ENCODE measurements around the gene DNAAF3.
A peak's percentile ranks its signal among the peaks of the same experiment; 100 is the strongest.
"Not testable (repeated sequence)": the region's sequence is repeated elsewhere in the genome, so short reads cannot be mapped to it uniquely, and the experiment has no call there.

DNAAF3 gene

DNA sequence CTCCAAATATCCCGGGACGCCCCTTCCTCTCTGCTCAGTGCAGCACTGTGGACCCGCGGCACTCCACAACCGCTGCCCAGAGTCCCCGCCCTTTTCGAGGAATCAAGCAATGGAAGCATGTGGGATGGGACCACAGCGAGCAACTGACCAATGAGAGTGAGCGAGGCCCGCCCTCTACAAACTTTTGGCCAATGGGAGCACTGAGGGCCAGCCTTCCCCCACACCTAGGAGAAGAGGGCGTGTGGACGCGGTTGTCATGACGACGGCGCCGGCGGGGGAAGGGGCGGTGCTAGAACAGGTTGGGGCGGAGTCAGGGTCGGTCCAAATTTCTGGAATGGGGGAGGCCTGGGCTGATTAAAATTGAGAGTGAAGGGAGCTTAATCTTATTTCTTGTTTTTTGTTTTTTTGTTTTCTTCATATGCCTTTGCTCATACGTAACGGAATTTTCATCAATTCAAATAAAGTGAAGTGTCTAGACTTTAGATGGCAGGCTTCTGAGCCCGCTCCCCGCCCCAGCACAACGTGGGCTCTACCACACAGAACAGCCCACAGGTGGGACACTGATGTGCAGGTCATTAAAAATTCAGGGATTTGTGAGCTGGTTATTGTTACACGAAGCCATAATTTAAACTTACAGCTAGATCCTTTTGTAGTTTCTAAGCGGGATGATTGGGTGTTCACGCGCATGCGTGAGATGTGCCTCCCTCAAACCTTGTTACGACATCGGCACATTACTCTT is at the start of gene DNAAF3:
Gene DNAAF3 (minus strand): TSS at position 84 of the 739 bp plus-strand sequence. CDS start 200 bp downstream, outside the sequence.
- in situ Hi-C loops (cut with MboI; ENCODE audit: low sequenced_read_pairs): no loop called here
- Histone ChIP-seq H3K4me3 (peak within 1 kb of the TSS; percentile 39), H3K27me3 (ENCODE audit: low read depth) (no peaks in the 10 kb centered on the region), H3K9me3 (no peaks in the 10 kb centered on the region), H3K36me3 (replicated peaks) (no peaks in the 10 kb centered on the region), H3K4me1 (peaks cover 3% of the 10 kb centered on the region; the same call in 1 of the 2 replicates)
- peak; percentile 95 to 98 for DNase-seq (ENCODE audit: low spot score in 2 of 2)

DNA sequence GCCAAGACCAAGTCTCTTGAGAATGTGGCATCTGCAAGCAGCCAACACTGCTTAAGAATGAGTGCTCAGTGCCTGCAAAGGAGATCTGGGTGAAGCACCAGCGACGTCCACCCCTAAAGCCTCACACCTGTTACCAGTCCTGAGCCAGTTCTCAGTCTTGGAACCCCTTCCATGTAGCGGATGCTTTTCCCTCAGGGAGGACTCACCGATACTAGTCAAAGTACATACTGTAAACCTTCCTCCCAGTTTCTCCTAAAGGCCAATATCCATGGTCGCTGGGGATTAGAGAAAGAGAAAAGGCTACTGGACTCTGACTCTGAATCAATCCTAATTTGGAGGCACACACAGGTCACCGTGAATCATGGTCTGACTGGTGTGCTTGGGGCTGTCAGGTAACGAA is 47.1 kb upstream of the DNAAF3 start:
- no peaks in the 10 kb centered on the region for H3K9me3 ChIP-seq
- no peaks in the 10 kb centered on the region for H3K27me3 ChIP-seq (ENCODE audit: low read depth)
- peaks cover 18% of the 10 kb centered on the region for H3K4me1 ChIP-seq
- H3K36me3 ChIP-seq (replicated peaks): no peaks in the 10 kb centered on the region
- H3K4me3 ChIP-seq: no peak overlapping the region
- DNase-seq (ENCODE audit: low spot score in 2 of 2): no peak
- in situ Hi-C loops (cut with MboI; ENCODE audit: low sequenced_read_pairs): loop anchor here (10.0 kb wide), 1 partner anchor 201 kb away; no protein-coding TSS in a partner anchor

DNA sequence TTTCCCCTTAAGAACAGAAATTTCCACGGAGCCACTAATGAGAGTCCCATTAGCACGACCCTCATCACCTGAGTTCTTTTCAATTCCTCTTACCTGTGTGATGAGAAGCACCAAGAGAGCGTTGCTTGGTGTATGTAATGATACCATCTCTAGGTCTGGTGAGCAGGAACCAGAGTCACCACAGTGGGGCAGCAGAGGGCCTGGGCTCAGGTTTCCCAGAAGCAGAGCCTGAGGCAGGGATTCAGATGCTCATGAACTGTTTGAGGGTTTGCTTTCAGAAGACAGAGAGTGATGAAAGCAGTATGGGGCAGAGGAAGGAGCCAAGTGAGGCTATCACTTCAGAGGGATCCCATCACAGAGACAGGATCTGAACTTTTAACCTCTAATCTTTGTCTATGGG is 46.0 kb upstream of the DNAAF3 start:
- H3K4me1 ChIP-seq: peaks cover 18% of the 10 kb centered on the region
- no peaks in the 10 kb centered on the region for H3K36me3 ChIP-seq (replicated peaks)
- no peaks in the 10 kb centered on the region for H3K27me3 ChIP-seq (ENCODE audit: low read depth)
- no peaks in the 10 kb centered on the region for H3K9me3 ChIP-seq
- DNase-seq (ENCODE audit: low spot score in 2 of 2): peak; percentile 78 to 90
- in situ Hi-C loops (cut with MboI; ENCODE audit: low sequenced_read_pairs): loop anchor here (10.0 kb wide), 1 partner anchor 202 kb away; no protein-coding TSS in a partner anchor
- no peak overlapping the region for H3K4me3 ChIP-seq

DNA sequence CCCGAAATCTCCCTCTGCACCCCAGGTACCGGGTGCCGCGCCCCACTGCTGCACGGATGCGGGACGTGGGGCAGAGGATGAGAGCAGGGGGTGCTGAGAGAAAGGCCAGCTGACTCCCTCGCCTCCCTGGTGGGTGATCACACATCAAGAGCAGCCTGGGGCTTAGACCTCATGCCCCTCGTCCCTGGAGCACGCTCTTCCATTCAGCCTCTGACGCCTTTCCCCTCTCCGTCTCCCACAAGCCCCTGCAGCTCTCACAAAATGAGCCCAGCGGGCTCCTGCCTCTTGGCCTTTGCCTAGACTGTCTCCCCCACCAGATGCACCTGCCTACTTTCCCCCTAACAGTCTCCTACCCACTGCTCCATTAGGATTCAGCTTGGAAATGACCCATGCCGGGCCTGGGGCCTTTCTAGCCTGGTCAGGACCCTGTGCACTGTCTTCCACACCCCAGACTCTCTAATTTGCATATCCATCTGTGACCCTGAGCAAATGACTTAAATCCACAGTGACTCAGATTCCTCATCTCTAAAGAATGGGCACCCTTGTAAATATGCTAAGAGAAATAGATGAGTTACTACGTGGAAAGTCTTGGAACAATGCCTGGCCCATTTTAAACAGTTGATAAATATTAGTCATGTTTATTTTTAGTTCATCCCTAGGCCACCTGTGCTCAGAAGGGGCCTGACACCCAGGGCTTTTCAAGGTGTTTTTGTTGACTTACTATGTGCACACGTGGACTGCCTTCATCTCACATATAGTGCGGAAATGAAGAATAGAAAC is 43.5 kb upstream of the DNAAF3 start:
- DNase-seq (ENCODE audit: low spot score in 2 of 2): peak; percentile 41 to 46
- no peaks in the 10 kb centered on the region for H3K36me3 ChIP-seq (replicated peaks)
- no peaks in the 10 kb centered on the region for H3K27me3 ChIP-seq (ENCODE audit: low read depth)
- in situ Hi-C loops (cut with MboI; ENCODE audit: low sequenced_read_pairs): loop anchor here (10.0 kb wide), 1 partner anchor 205 kb away; no protein-coding TSS in a partner anchor
- peaks cover 11% of the 10 kb centered on the region for H3K4me1 ChIP-seq
- no peak overlapping the region for H3K4me3 ChIP-seq
- no peaks in the 10 kb centered on the region for H3K9me3 ChIP-seq

DNA sequence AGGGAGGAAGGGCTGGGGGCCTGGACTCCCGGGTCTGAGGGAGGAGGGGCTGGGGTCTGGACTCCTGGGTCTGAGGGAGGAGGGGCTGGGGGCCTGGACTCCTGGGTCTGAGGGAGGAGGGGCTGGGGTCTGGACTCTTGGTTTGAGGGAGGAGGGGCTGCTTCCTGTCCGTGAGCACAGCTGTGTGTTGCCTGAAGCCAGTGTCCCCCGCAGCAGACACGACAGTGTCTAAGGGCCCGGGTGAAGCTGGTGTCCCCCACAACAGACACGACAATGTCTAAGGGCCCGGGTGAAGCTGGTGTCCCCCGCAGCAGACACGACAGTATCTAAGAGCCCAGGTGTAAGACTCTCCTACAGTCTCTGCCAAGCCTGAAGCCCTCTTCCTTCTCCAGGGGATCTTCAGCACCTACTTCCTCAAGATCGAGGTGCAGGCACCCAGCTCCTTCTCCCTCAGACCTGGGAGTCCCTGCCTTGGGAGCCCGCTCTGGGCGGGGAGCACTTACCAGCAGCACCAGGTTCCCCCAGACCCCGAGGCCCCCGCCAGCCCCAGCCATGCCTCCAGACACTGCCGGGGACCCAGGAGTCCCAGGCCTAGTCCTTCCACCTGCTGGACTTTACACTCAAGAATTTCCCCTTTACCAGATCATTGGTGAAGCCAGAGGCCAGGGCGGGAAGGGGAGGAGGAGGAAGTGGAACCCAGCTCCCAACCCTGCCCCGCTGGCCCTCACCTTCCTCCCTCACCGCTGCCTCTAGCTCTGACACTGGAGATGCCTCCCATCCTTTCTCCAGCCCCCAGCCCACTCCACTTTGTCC is 42.7 kb upstream of the DNAAF3 start, which contains the start of gene PTPRH:
Gene PTPRH (minus strand): TSS at position 622 of the 813 bp plus-strand sequence. CDS start 68 bp downstream, at position 554.
- Histone ChIP-seq H3K4me3 (no peak within 1 kb of the TSS), H3K27me3 (ENCODE audit: low read depth) (no peaks in the 10 kb centered on the region), H3K9me3 (no peaks in the 10 kb centered on the region), H3K36me3 (replicated peaks) (no peaks in the 10 kb centered on the region), H3K4me1 (peaks cover 11% of the 10 kb centered on the region)
- peak in 1 of 2 experiments; percentile 33 for DNase-seq (ENCODE audit: low spot score in 2 of 2)
- in situ Hi-C loops (cut with MboI; ENCODE audit: low sequenced_read_pairs): no loop called here

DNA sequence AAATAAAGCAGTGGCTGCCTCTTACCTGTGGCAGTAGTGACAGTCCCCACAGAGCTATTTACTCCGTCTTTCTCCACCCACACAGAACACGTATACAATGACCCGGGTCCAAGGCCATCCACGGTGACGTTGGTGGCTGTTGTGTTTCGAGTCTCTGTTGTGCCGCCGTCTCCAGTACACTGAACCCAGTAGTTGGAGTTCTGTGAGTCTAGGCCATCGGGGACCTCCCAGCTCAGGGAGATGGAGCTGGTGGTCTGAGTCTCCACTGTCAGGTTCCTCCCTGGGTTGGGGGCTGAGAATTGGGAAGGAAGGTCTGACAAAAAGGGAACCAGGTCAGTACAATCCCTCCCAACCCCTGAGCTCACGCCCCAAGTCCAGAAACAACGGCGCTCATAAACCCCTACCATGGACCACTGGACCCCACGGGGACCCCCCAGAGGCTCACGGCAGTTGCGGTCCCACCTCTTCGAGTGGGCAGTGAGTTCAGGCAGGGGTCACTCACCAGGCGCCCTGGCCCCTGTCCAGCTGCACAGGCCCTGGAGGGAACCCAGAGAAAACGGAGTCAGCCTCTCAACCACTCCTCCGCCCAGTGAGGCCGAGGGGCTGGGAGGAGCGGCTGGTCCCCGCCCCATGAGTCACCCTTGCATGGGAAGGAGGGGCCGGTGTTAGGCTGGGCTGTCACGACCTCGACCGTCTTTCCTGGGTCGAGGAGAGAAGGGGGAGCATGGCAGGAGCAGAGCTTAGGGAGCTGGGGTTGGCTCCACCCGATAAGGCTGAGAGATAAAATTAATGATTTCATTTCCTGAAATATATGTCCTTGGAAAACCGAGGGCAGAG is 40.5 kb upstream of the DNAAF3 start:
- H3K36me3 ChIP-seq (replicated peaks): no peaks in the 10 kb centered on the region
- H3K4me1 ChIP-seq: peaks cover 9% of the 10 kb centered on the region
- H3K9me3 ChIP-seq: no peaks in the 10 kb centered on the region
- in situ Hi-C loops (cut with MboI; ENCODE audit: low sequenced_read_pairs): no loop called here
- peak; percentile 19 to 75 for DNase-seq (ENCODE audit: low spot score in 2 of 2)
- no peaks in the 10 kb centered on the region for H3K27me3 ChIP-seq (ENCODE audit: low read depth)
- H3K4me3 ChIP-seq: no peak overlapping the region

DNA sequence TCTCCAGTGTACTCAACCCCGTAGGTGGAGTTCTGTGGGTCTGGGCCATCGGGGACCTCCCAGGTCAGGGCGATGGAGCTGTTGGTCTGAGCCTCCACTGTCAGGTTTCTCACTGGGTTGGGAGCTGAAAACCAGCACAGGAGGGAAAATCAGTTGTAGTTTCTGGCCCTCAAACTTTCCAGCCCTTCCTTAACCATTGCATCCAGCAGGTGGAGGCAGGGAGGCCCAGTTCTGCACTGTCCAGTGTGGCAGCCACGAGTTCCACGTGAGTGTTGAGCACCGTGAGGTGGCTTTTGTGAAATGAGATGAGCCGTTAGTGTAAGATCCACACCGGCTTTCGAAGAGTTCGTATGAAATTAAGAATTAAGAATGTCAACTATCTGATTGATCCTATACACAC is 35.8 kb upstream of the DNAAF3 start:
- H3K4me3 ChIP-seq; DNase-seq (ENCODE audit: low spot score in 2 of 2); in situ Hi-C loops (cut with MboI; ENCODE audit: low sequenced_read_pairs); H3K27me3 ChIP-seq (ENCODE audit: low read depth); H3K4me1 ChIP-seq; H3K36me3 ChIP-seq (replicated peaks); H3K9me3 ChIP-seq: not testable (repeated sequence)

DNA sequence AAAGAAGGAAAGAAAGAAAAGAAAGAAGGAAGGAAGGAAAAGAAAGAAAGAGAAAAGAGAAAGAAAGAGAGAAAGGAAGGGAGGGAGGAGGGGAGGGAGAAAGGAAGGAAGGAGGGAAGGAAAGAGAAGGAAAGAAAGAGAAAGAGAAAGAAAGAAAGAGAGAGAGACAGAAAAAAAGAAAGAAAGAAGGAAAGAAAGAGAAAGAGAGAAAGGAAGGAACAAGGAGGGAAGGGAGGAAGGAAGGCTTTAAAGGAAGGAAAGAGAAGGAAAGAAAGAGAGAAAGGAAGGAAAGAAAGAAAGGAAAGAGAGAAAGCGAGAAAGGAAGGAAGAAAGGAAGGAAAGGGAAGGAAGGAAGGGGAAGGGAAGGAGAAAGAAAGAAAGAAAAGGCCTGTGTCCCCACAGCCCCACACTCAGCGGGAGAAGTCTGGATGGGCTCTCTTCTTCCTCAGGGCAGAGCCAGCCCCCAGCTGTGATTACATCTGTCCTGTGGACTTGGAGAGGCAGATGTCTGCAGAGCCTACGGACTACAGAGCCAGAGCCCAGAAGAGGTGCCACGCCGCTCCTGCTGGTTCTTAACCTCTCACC is 33.3 kb upstream of the DNAAF3 start:
- H3K4me1 ChIP-seq: no peaks in the 10 kb centered on the region
- no peaks in the 10 kb centered on the region for H3K27me3 ChIP-seq (ENCODE audit: low read depth)
- H3K4me3 ChIP-seq: no peak overlapping the region
- in situ Hi-C loops (cut with MboI; ENCODE audit: low sequenced_read_pairs): no loop called here
- H3K9me3 ChIP-seq: no peaks in the 10 kb centered on the region
- no peaks in the 10 kb centered on the region for H3K36me3 ChIP-seq (replicated peaks)
- DNase-seq (ENCODE audit: low spot score in 2 of 2): no peak

DNA sequence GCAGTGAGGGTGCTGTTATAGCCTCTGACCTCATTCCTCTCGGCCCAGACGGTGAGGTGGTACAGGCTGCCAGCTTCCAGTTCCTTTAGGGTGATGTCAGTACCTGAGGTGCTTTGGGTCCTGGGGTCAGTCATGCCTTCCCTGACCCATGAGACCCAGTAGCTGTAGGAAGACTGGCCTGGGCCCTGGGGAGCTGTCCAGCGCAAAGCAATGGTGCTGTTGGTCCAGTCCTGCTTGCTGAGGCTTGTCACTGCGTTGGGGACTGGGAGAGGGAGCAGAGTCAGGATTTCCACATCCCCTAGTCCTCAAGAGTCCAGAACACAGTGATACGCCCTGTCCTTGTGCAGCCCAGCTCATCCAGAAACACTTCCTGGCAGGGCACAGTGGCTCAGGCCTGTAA is 32.2 kb upstream of the DNAAF3 start:
- Histone ChIP-seq H3K9me3 (no peaks in the 10 kb centered on the region), H3K4me1 (no peaks in the 10 kb centered on the region), H3K36me3 (replicated peaks) (no peaks in the 10 kb centered on the region), H3K27me3 (ENCODE audit: low read depth) (no peaks in the 10 kb centered on the region), H3K4me3 (no peak overlapping the region)
- in situ Hi-C loops (cut with MboI; ENCODE audit: low sequenced_read_pairs): no loop called here
- DNase-seq (ENCODE audit: low spot score in 2 of 2): no peak

DNA sequence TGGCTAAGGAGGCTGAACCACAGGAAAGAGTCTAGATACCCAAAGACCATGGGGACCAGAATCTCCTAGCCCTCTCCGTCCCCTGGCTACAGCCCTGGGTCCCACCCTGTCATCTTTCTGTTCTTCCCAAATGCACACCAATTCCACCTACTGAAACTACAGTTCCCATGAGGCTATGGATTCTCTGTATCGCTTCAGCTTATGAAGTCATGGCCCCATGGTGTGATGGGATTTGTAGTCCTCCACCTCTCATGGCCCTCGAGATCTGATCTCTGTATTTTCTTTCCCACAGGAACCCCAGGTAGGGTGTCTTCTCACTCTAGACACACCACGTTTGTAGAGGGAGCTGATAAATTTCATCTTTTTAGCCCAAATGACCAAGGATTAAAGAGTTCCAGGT is 31.1 kb upstream of the DNAAF3 start:
- DNase-seq (ENCODE audit: low spot score in 2 of 2): no peak
- in situ Hi-C loops (cut with MboI; ENCODE audit: low sequenced_read_pairs): no loop called here
- no peaks in the 10 kb centered on the region for H3K27me3 ChIP-seq (ENCODE audit: low read depth)
- H3K36me3 ChIP-seq (replicated peaks): no peaks in the 10 kb centered on the region
- H3K9me3 ChIP-seq: no peaks in the 10 kb centered on the region
- no peaks in the 10 kb centered on the region for H3K4me1 ChIP-seq
- no peak overlapping the region for H3K4me3 ChIP-seq

DNA sequence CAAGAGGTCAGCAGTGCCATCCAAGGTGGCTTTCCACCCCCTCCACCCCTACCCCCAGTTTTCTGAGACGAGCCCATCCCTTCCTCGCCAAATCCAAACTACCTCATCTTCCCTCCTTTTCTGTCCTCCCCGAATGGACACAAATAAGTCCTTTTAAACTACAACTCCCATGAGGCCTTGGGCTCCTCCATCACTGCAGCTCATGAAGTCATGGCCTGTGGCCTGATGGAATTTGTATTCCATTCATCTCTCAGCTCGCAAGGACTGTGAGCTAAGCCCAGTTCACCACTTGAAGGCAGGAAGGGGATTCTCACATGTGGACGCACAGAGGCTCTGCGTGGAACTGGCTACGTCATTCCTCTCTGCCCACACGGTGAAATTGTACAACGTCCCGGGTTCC is 30.4 kb upstream of the DNAAF3 start:
- in situ Hi-C loops (cut with MboI; ENCODE audit: low sequenced_read_pairs): no loop called here
- Histone ChIP-seq H3K4me3 (no peak overlapping the region), H3K4me1 (no peaks in the 10 kb centered on the region), H3K27me3 (ENCODE audit: low read depth) (no peaks in the 10 kb centered on the region), H3K9me3 (no peaks in the 10 kb centered on the region), H3K36me3 (replicated peaks) (no peaks in the 10 kb centered on the region)
- DNase-seq (ENCODE audit: low spot score in 2 of 2): no peak

DNA sequence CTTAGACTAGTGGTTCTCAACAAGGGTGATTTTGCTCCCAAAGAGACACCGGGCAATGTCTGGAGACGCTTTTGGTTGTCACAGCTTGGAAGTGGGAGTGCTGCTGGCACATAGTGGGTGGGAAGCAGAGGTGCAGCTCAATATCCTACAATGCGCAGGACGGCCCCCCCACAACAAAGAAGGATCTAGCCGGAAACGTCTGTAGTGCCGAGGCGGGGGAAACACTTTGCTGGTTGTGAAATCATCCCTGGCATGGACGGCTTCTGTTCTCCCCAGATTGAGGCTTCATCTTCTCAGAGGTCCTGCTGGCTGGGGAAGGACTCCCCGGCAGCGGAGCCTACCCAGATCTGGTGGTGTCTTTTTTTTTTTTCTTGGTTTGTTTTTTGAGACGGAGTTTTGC is 27.1 kb upstream of the DNAAF3 start:
- H3K4me3 ChIP-seq: no peak overlapping the region
- H3K4me1 ChIP-seq: no peaks in the 10 kb centered on the region
- no peak for DNase-seq (ENCODE audit: low spot score in 2 of 2)
- in situ Hi-C loops (cut with MboI; ENCODE audit: low sequenced_read_pairs): no loop called here
- H3K9me3 ChIP-seq: no peaks in the 10 kb centered on the region
- no peaks in the 10 kb centered on the region for H3K27me3 ChIP-seq (ENCODE audit: low read depth)
- no peaks in the 10 kb centered on the region for H3K36me3 ChIP-seq (replicated peaks)

Measured in HAP-1 (cell line).